D341Med (cell line): ENCODE measurements around the gene SOD3.

Source experiments
- DNase-seq: peaks from one replicate; pipeline ENCODE4 v3.0.0; 2012; ENCODE audit warnings: low spot score

SOD3 gene

GRCh38 chr4:24801136-24801855, 5.9 kb downstream of the SOD3 start:
- no peak for DNase-seq

DNA sequence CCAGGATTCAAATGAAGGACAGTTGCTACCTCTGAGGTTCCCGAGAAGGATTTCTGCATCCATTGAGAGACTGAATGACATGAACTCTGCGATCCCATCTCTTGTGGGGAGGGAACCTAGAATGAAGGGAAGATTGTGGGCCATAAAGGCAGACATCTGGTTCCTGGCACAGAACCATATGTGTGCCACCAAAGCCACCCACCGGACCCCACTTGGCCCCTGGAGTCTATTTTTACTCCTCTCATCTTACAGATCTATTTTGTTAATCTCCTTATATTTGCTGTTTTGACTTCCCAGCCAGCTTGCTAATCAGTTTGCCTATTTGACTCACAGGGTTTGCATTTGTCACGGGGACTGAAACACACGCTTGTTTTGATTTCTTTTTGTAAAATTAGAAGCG, 7.3 kb downstream of the SOD3 start:
- DNase-seq, result peak; percentile 56

DNA sequence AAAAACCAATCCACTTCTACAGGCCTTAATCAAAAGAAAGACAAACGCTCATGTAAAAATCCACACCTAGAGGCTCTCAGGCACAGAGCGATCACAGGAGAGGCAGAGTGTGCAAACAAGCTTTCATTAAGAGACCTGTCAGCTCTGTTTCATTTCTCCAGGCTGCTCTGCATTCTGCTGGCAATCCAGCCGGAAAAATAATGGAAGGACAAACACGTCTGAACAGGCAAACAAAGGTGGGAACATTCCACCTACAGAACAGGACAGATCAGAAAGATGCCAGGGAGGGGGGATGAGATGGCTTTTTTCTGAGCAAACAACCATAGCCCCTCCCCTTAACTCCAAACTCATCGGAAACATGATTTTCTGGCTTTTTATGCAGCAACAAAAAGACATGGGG, 9.7 kb downstream of the SOD3 start:
- DNase-seq, result no peak

- DNase-seq, result no peak
Measured at GRCh38 chr4:24805566-24805965, 10.2 kb downstream of the SOD3 start.

GRCh38 chr4:24806206-24806990, 11.0 kb downstream of the SOD3 start:
- DNase-seq, result no peak

DNA sequence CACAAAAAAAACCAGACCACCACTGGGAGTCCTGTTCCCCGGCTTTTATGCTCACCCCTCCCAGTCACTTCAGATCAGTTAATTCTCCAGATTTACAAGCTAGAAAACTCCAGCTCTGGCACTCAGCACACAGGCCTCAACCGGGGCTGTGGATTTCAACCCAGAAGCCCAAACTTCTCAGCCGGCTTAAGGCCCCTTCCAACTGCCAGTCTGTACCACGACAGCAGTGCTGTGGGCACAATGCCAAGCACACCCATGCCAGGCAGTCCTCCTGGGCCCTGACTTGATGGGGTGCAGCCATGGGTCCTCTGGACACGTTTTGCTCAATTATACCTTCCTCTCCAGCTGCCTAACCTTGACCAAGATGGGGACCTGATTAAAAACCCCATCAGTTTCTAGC, 12.2 kb downstream of the SOD3 start:
- DNase-seq, result no peak

DNA sequence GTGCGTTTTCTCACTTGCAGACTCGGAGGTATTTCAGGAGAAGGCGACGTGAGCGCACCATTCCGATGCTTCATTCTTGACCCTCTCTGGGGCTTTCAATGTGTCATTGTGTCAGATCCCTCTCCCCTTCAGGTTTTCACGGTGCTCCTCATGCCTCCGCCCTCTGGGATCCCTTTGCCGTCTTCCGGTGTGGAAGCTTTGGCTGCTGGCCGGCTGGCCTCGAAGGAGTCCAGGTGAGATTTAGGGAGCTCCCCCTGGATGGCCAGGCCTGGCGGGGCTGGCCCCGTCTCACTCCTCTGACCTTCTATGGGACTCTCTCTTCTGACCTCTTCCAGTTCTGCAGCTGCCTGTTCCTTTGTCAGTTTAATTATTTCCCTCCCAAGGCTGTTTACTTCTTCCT, 12.9 kb downstream of the SOD3 start:
- DNase-seq, result no peak

DNA sequence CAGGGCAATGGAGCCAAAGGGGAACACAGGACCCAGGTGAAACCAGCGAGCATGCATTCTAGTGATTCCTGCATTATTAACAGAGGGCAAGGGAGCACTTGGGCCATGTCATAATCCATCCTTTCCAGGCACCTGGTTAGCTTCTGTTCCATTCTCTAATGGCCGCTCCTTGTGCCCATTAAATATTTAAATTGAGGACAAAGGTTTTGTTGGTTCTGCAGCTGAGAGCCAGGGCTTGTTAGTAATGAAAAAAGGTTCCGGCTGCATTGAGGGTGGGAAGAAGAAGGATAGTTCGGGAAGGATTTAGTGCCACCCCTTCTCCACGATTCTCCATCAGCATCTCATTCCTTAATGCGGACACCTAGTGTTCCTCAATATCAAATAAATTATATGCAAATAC, 13.6 kb downstream of the SOD3 start:
- no peak for DNase-seq

DNA sequence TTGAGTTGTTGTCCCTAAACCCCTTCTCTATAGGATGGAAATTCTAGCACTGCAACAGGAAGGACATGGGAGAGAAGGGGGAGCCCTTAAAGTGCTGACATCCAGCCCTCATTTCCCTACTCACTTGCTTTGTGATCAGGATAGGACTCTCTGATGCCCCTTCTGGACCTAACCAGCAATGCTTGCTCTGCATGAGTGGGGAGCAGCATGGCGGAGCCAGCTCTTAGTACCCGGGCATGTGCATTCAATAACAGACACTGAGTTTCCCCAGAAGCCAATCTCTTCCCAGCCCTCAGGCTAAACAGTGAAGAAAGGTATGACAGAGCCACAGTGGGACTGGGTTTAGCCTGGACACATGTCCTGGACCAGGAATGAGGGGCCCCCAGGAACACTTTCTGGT, 14.0 kb downstream of the SOD3 start:
- no peak for DNase-seq

- DNase-seq, result no peak
Measured at GRCh38 chr4:24809815-24810405, 14.5 kb downstream of the SOD3 start.

DNA sequence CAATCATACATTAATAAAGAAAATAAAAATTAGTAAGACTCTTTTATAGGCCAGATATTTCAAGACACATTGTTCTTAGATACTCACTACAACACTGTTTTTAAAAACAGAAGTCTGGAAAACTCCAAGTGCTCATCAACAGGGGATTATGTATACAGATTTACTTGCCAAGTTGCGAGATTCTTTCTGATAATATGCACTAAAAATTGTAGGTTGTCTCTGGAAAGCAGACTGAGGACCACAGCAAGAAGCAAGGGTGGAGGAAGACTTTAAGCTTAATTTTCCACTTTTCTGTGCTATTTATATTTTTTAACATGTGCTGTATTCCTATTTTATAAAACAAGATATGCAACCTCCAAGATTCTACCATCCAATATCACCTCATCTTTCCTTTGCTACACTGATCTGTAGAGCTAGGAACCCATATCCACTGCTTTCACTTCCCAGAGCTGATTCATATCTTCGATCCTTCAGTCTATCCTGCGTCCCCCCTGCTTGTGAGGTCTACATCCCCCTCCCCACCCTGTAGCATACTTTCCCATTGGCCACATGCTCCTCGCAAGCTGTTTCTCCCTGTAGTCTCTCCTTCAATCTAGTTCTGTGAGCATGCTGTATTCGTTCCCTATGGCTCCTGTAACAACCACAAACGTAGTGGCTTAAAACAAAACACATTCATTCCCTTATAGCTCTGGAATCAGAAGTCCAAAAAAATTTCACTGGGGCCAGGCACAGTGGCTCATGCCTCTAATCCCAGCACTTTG, 15.7 kb downstream of the SOD3 start:
- no peak for DNase-seq

DNA sequence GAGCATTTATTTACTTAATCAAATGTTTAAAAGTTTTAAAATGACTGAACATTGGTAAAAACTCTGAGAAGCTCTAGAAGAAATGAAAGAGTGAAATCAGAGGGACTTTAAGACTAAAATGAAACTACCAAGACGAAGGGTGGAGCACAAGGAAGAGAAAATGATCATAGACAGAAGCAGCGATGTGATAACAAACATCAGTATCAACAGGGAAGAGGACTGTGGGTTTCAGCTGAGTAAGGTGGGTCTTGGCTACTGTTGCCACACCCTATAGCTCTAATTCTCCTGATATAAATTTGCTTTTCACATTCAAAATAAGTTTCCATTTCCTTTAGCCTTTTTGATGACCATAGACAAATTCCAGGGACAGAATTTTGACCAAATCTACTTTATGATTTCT, 18.4 kb downstream of the SOD3 start:
- DNase-seq, result no peak

DNA sequence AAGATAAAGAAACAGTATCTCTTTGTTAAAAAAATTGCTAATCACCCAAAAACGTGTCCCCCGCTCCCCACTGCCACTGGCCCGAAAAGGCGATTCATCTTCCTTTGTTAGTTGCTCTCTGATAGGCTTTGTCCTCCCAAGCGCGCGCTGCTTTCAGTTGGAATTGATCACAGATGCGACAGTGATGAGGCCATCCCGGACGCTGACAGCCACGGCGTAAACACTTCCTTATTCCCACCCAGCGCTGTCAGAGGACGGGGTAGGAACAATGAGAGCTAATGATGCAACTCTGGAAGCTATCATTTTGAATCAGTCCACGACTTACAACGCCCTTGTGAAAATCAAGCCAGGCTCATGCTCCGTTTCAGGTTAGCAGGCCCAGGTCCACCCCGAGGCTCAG, 21.4 kb downstream of the SOD3 start:
- no peak for DNase-seq

DNA sequence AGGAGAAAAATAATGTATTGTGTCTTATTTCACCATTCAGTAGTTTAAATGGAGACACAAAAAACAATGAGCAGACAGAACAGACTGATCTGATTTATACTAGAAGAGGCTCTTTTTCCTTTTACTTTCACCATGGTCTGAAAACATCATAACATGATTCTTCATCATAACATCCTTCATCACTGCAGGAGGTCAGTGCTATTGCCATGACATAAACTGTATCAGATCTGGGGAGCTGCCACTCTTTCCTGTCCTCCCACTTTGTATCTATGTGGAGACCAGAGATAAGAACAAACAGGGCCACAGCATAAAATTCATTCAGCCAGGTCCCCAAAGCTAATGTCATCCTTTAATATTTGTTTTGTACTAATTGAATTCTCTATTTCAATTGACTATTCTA, 25.2 kb downstream of the SOD3 start:
- no peak for DNase-seq

DNA sequence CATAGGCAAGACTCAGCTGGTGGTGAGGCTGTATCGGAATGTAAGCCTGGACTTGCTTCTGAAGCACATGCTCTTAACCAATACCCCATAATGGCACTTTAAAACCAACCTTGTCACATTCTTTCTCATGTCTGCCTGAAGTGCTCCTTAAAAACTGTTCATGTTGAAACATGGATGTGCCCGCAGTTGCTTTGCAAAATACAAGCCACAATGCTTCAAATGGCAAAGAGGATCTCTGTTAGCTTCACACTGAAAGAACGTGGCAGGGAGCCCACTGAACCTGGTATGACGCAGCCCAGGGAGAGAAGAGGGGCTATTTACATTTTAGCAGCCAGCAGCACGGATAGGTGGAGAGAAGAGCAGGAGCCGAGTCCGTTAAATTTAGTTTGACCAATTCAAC, 29.3 kb downstream of the SOD3 start:
- DNase-seq, result no peak

DNA sequence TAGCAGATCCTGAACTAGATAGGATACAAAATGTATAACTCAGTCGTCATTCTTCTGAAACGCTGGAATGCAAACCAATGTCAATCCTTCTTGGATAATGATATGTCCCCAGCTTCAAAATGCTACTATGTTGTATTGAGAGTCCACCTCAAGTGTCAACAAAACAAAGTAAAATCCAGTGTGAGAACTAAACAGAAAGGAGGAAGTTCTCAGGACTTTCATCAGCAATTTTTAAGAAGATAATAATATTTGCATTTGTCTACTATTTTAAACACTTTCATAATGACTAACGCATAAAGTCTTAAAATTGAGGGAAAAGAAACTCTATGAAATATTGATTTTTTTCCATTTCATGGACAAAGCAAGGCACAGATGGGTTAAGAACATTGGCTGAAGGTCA, 36.3 kb downstream of the SOD3 start:
- DNase-seq, result no peak

DNA sequence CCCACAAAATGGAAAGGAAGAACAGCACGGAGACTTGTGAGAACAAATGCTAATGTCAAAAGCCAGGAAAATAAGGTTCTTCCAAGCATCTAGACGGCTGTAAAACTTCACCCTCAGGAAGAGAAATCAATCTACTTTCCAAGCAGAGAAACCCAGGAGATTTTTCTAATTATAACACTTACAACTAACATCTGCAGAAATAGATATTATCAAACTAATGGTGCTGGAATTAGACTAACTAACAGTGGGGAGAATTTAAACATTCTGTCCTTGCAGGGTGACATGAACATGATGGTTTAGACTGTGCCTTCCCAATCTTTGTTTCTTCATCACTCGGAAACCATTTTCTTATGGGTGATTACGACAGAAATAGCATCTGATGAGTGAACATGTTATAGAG, 40.3 kb downstream of the SOD3 start:
- no peak for DNase-seq

- DNase-seq, result no peak
Measured at GRCh38 chr4:24836661-24837242, 41.4 kb downstream of the SOD3 start.

DNA sequence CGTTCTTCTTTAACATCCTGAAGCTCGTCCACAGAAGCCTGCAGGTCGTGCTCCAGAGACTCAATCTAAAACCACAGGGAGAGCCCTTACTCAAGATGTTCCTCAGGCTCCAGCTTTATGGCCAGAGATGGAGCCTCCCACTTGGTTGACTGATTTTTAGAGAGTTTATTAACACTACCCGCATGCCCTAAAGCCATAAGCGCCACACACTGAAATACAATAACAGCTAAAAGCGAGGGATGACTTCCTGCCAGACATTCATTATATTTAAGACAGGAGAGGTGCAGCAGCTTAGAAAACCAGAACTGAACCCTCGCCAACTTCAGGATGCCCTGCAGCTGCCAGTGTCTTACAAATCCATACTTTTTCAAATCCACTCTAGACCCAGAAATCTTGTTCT, 42.0 kb downstream of the SOD3 start:
- DNase-seq, result no peak

GRCh38 chr4:24837781-24838180, 42.4 kb downstream of the SOD3 start:
- DNase-seq, result no peak

GRCh38 chr4:24840362-24840761, 45.0 kb downstream of the SOD3 start:
- no peak for DNase-seq

DNA sequence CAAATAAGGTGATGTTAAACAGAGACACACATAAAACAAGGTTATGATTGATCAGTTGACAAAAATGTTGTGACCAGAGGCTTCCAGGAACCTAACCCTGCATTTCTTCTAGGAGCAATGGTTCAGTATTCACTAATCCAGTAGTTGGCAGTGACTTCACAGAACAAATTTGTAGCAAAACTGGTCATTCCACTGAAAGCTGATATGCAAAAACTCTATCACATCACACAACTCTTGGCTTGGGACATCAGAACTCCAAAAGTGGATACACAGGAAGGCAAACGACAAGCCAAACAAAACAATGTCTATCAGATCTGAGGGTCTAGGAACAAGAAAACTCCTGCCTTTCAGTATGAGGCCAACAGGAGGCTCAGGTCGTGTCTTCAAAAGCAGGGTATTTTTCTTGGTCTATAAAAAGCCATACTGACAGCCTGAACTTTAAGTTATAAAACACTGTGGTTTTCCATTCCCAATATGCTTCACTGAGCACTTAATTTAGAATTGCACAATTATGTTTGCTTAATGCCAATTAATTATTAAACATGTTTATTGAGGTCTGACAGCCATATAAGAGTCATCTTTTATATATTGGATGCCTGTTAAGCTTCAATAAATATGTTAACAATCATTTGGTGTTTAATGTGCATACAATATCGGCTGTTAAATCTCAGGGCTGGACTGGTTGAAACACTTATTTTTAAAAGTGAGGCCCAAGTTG, 45.6 kb downstream of the SOD3 start:
- DNase-seq, result no peak
